Stimulated activated CD8-positive, alpha-beta memory T cell treated with anti-CD3 and anti-CD28 coated beads, Interleukin-2, amount 100 ng/mL, for 1 hour (primary cell): ENCODE measurements around the gene STYXL1.

Experiments used
- DNase-seq, 2 donors: peaks; one replicate each; pipeline ENCODE4 v3.0.0-alpha.2; 2020; ENCODE audit warnings: low read depth in 2 of 2

STYXL1 gene

DNA sequence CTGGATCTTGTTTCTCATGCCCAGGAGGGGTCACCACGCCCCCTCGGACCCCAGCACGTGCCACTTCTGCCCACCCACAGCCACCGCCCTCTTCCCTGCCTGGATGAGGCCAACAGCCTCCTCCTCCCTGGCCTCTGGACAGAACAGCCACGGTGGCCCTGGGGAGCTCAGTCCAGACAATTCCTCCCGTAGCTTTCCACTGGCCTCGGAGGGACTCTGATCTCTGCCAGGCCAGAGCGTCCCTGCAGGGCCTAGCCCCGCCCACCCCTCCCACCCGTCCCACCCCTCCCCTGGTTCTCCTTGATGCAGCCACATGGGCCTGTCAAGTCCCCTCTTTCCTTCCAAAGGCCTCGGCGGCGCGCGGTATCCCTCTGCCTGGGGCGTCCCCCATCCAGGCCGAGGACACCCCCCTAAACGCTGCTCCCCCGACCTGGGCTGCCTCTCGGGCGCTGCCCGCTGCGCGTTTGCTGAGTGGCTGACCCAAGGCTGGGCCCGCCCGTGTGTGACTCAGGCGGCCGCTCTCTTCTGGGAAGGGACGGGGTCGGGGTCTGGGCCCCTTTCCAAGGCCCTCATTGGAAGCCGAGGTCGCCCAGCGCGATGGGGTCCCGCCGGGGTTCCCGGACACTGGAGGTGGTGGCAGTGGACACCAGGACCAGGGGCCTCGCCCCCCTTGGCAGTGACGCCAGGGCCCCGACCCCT, 54.0 kb downstream of the STYXL1 start:
- no peak for DNase-seq

DNA sequence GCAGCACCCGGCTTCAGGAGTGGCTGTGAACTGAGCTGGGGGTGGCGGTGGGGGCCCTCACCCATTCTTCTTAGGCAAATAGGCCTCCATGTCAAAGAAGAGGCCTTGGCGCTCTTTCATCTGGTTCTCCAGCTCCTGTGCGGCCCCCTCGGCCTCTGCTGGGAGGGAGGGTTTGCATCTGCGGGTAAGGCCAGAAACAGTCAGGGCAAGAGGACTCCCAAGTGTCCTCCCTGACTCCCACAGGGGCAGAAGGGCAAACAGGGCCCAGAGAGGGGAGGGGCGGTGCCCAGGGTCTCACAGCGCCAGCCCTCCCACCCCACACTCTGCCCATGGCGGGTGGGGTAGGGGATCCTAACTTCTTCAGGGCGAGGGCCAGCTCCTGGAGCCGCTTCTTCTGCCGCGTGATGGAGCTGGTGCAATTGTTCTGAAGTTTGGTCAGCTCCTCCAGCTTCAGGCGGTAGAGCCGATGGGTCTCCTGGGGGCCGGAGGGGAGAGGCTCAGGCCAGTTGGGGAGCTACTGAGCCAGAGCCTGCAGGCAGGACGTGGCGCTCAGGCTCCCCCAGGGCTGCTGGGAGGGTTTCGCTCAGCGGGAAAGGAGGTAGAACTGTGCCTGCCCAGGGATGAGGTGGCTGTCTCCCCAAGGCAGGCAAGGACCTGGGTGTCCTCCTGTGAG, 55.6 kb downstream of the STYXL1 start:
- DNase-seq = no peak

DNA sequence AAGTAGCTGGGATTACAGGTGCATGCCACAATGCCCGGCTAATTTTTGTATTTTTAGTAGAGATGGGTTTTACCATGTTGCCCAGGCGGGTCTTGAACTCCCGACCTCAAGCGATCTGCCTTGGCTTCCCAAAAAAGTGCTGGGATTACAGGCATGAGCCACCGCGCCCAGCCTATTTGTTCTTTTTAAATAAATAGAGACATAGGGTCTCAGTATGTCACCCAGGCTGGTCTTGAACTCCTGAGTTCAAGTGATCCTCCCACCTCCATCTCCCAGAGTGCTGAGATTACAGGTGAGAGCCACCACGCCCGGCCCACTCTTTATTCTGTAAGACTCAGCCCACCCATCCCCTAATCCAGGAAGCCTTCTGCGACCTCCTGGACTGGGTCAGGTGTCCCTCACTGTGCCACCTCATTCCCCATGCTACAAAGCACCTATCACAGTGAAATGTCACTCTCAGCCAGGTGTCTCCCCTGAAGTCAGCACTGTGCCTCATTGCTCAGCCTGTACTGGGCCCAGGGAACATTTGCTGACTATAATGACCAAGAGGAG, 56.2 kb downstream of the STYXL1 start:
- DNase-seq = no peak

DNA sequence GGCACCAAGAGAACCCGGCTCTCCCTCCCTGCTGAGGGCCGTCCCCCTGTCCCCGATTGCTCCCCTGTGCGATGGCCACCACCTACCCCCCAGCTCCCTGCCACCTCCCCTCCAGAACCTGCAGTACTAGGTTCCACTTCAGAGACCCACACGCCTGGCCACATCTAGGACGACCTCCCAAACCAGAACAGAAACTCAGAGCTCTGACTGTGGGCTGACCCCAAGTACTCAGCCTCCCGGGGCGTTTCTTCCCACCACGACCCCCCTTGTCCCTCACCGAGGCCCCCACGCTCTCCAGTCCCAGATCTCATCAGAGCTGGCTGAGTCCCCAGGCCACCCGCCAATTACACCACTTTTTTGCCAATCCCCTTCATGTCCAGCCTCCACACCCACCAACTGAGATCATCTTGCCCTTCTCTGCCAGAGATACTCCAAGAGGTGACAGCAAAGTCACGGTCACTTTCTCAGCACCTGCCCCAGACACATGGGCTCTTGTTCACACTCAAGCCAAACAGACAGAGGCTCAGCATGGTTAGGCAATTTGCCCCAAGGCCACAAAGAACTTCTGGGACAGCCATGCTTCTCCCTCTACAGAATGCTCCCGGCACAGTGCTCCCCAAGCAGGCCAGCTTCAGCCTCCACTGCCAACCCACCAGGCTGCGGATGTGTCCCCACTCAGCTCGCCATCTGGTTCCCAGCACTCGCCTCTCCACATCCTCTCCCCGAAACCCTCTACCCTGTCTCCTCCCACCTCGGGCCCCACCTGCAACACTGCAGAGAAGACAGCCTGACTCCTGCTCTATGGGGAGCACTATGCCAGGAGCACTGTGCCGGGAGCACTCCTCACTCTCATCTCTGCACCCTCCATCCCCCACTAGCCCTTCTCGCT, 58.1 kb downstream of the STYXL1 start:
- no peak for DNase-seq

DNA sequence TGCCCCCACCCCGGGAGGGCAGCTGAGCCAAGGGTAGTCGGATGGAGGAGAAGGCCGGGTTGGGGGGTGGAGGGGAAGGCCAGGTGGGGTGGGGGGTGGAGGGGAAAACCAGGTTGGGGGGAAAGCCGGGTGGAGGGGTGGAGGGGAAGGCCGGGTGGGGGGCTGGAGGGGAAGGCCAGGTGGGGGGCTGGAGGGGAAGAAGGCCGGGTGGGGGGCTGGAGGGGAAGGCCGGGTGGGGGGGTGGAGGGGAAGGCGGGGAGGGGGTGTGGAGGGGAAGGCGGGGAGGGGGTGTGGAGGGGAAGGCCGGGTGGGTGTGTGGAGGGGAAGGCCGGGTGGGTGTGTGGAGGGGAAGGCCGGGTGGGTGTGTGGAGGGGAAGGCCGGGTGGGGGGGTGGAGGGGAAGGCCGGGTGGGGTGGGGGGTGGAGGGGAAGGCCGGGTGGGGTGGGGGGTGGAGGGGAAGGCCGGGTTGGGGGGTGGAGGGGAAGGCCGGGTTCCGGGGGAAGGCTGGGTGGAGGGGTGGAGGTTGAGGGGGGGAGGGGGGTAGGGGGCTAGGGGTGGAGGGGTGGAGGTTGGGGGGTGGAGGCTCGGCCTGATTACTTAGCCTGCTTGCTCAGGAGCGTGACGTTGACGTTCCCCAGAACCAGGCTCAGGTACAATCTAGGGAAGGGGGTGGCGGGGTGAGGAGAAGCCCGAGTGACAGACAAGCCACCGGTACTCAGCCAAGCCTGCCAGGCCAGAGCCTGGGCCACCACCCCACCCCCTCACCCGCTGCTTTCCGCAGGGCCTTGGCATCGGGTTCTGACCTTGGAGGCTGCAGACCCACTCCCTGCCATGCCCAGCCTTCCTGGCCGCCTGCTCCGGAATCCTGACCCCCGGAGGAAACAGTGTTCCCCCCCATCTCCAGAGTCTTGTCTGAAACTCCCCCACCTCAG, 59.0 kb downstream of the STYXL1 start:
- DNase-seq = no peak

DNA sequence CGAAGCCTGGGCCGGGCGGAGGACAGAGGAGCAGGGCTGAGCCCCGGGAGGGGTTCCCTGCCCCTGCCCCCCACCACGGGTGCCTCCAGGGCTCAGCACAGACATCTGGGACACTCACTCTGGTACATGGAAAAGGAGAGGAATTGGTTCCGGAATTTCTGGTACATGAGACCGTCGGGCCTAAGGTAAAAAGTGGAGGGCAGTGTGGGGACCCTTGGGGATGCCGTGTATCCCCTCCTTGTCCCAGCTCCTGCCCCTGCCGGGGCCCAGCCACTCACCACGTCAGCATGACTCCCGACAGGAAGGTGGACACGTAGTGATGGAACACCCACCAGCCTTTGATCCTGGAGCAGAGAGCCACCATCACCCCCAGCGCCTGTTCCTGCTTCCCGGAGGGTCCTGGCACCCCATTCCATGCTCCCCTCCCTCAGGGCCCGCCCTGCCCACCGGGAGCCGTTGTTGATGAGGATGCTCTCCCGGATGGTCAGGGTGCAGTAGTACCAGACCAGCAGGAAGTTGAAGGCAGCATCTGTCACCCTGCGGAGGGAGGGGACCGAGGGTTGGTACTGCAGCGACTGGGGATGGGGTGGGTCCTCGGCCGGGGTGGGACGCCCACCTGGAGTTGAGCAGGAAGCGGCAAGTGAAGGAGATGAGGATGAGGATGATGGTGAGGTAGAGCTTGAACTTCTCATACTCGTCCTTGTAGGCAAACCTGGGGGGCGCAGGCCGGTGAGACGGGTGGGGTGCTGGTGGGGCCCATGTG, 59.8 kb downstream of the STYXL1 start:
- no peak for DNase-seq

DNA sequence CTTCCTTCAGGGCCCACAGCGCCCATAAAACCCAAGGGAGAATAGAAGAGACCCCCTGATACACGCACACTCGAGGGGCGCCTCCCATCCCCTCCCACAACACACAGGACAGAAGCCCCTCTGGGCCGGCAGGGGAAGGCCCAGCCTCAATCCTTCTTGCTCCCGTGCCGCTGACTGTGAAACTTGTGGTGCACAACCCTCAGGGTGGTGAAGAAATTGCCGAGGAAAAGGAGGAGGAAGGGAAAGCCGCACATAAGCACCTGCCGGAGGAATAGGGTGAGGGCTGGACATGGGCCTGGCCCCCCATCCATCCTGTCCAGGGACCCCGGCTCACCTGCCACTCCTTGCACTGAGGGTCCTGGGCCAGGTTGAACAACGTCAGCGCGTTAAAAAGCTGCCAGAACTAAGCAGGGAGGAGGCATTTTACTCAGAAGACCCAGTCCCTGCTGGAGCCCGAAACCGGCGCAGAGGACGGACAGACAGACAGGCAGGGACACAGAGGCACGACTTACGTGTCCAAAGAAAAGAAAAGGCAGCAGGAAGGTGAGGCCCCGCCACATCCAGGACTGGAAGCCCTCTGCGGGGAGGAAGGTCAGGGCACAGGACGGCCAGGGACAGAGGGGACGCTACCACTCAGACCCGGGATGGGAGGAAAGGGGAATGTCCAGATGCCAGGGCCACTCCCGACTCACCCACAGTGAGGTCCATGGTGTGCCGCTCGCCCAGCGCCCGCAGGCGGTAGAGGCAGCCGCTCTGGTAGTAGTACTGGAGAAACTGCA, 60.6 kb downstream of the STYXL1 start:
- DNase-seq = no peak

DNA sequence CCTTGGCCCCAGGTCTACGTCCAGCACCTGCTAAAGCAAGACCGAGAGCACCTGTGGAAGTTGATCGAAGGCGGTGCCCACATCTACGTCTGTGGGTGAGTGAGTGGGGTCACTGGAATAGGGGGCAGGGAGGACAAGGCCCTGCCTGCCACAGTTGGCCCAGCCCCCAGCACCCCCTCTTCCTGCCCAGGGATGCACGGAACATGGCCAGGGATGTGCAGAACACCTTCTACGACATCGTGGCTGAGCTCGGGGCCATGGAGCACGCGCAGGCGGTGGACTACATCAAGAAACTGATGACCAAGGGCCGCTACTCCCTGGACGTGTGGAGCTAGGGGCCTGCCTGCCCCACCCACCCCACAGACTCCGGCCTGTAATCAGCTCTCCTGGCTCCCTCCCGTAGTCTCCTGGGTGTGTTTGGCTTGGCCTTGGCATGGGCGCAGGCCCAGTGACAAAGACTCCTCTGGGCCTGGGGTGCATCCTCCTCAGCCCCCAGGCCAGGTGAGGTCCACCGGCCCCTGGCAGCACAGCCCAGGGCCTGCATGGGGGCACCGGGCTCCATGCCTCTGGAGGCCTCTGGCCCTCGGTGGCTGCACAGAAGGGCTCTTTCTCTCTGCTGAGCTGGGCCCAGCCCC, 61.5 kb downstream of the STYXL1 start:
- no peak for DNase-seq

DNA sequence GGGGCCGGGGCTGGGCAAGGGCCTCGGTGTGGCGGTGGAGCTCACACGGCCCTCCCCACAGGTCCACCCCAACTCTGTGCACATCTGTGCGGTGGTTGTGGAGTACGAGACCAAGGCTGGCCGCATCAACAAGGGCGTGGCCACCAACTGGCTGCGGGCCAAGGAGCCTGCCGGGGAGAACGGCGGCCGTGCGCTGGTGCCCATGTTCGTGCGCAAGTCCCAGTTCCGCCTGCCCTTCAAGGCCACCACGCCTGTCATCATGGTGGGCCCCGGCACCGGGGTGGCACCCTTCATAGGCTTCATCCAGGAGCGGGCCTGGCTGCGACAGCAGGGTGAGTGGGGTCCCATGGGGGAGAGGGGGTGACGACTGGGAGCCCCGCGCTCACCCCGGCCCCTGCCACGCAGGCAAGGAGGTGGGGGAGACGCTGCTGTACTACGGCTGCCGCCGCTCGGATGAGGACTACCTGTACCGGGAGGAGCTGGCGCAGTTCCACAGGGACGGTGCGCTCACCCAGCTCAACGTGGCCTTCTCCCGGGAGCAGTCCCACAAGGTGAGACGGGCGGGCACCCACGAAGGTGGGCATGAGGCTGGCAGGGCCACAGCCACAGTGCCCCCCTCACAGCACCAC, 62.2 kb downstream of the STYXL1 start:
- DNase-seq = no peak

DNA sequence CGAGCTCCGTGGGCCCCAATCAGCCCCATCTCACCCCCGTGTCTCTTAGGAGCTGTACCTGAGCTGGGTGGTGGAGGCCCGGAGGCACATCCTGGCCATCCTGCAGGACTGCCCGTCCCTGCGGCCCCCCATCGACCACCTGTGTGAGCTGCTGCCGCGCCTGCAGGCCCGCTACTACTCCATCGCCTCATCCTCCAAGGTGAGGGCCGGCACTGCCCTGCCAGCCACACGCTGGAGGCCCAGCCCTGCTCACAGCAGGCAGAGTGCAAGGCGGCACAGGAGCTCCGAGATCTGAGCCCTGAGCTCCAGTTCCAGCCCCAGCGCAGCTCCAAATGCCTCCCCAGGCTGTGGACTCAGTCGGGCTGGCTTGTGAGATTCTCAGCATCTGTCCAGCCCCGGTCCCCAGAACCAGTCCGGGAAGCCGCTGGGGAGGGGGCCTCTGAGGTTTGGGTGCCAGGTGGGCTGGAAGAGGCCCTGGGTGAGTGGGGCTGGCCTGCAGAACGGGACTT, 62.7 kb downstream of the STYXL1 start:
- no peak for DNase-seq

DNA sequence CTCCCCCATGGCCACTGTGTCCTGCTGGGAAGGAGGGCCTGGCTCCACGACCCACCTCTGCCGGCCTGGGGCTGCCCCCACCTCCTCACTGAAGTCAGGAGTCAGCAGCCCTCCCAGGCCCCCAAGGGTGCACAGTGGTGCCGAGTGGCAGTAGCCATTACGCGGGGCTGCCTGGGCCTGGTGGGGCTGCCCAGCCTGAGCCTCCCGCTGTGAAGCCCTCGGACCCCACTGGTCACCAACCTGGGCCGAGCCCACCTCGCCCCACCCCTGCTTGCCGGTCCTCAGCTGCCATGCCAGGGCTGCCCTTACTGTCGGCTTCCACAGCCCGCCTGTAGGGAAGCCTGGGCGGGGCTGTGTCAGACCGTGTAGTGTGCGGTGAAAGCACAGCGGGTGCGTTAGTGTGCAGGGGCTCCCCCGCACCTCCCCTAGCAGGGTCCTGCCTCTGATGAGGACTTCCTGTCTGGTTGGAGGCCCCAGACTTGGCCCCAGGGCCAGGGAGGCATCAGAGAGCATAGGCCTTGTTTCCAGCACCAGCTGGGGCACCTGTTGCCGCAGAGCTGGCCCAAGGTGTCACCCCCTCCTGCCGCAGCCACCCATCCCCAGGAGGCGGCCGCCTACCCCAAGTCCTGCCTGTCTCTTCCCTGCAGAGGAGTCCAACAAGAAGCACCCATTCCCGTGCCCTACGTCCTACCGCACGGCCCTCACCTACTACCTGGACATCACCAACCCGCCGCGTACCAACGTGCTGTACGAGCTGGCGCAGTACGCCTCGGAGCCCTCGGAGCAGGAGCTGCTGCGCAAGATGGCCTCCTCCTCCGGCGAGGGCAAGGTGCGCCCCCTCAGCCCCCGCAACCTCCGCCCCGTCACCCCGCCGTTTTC, 63.4 kb downstream of the STYXL1 start:
- DNase-seq = no peak

DNA sequence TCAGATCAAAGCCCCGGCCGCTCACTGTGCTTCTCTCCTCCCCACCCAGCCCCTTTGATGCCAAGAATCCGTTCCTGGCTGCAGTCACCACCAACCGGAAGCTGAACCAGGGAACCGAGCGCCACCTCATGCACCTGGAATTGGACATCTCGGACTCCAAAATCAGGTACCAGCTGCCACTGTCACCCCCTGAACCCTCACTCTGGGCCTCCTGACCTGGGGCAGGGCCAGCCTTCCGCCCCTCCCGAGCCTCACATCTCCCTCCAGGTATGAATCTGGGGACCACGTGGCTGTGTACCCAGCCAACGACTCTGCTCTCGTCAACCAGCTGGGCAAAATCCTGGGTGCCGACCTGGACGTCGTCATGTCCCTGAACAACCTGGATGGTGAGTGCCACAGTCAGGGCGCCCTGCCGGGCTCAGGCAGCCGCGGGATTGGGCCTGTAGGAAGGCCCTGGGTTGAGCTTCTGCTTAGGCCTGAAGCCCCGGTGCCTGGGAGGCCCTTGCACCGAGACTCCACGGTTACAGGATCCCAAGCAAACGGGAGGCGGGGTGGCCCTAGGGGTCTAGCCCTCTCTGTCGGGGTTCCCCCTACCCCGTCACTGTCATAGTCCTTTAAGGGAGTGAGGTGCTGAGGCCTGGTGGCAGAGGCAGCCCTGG, 64.2 kb downstream of the STYXL1 start:
- no peak for DNase-seq

DNA sequence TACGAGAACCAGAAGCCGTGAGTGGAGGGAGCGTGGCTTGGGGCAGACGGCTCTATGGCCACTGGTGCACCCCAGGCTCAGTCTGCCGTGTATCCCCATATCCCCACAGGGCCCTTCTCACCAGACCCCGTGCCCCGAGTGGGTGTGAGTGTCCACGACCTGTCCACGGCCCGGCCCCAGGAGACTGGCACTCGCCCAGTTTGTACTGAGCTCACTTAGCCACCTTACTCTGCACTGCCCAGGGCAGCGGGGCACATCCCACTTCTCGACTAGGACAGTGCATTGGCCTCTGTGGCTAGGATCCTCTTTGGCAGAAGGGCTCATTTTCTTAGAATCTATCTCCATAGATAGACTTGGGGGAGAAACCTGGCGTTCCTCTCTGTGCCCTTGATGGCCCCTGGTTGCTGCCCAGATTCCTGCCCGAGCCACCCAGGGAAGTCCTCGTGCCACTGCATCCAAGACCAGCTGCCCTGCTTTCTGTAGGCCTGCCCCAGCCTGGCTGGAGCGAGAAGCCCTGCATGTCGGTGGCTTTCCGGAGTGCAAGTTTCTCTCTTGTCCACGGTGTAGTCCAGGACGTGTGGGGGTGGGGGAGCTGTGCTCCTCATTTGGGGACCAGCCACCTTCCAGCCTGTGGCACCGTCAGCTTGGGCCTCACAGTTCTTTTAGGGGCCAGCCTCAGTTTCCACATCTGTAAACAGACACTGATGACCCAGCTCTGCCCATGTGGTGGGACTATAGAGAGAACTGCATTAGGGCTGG, 65.3 kb downstream of the STYXL1 start:
- DNase-seq = no peak

DNA sequence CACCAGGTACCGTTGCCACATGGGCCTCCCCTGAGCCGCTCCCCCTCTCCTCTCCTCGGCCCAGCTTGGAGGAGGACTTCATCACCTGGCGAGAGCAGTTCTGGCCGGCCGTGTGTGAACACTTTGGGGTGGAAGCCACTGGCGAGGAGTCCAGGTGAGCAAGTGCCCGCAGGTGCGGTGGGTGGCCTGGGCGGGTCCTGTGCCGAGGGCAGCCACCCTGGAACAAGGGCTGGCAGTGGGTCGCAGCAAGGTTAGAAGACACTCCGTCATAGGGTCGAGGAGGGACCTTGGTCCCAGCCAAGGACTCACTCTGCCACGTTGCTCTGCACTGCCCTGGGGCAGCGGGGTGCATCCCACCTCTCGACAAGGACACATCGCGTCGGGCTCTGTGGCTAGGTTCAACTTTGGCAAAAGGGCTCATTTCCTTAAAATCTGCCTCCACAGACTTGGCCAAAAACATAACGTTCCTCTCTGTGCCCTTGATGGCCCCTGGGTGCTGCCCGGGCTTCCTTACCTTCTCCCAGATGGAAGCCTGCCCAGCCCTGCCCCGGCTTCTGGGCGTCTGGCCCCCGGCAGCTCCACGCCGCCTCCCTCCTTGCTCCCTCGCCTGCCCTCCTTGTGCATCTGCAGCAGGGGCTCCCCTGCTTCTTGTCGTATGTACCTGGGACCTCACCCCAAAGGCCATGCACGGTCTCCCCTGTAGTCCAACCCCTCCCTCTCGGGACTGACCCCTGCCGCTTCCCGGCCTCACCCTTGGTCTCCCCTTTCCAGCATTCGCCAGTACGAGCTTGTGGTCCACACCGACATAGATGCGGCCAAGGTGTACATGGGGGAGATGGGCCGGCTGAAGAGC, 66.1 kb downstream of the STYXL1 start:
- DNase-seq = no peak

DNA sequence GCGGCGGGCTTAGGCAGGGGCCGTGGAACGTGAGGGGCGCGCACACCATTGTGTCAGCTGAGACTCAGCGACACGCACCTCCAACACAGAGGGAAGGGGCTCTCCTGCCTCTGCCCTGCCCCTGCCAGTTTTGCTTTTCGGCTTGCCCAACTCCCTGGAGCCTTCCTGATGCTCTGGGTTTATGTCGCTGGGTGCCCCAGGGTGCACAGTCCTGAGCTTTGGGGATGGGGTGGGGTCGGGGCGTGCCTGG, 66.7 kb downstream of the STYXL1 start:
- no peak for DNase-seq
